T-helper 1 cell treated with Interleukin-12 subunit alpha and Interleukin-12 subunit beta and Interleukin-4 antibody, amounts not matched to agents 30 μg/mL and 1 μg/mL, for 36 hours (primary cell): ENCODE data around the gene RAD51AP2.

Experiments
- H3K27ac Mint-ChIP-seq: one replicate; pipeline ENCODE4 v1.8.0; 2021; ENCODE audit warnings: mild to moderate bottlenecking, mixed read lengths
- H3K27me3 Mint-ChIP-seq: one replicate; pipeline ENCODE4 v1.8.0; 2021; ENCODE audit warnings: low read depth, mixed read lengths
- H3K36me3 Mint-ChIP-seq: one replicate; pipeline ENCODE4 v1.8.0; 2021; ENCODE audit warnings: low read depth, mixed read lengths
- H3K4me1 Mint-ChIP-seq: one replicate; pipeline ENCODE4 v1.8.0; 2021; ENCODE audit warnings: low read depth, mixed read lengths
- H3K4me3 Mint-ChIP-seq: one replicate; pipeline ENCODE4 v1.8.0; 2021; ENCODE audit warnings: mild to moderate bottlenecking, moderate library complexity, mixed read lengths
- H3K9me3 Mint-ChIP-seq: one replicate; pipeline ENCODE4 v1.8.0; 2021; ENCODE audit warnings: mixed read lengths

The RAD51AP2 gene

GRCh38 chr2:17541531-17541950 is 23.3 kb upstream of the RAD51AP2 start:
- H3K4me1 Mint-ChIP-seq: no peaks in the 10 kb centered on the region
- H3K27me3 Mint-ChIP-seq: peaks cover 63% of the 10 kb centered on the region
- H3K9me3 Mint-ChIP-seq: peaks cover 4% of the 10 kb centered on the region
- H3K4me3 Mint-ChIP-seq: no peak overlapping the region
- no peak overlapping the region for H3K27ac Mint-ChIP-seq
- H3K36me3 Mint-ChIP-seq: no peaks in the 10 kb centered on the region

DNA sequence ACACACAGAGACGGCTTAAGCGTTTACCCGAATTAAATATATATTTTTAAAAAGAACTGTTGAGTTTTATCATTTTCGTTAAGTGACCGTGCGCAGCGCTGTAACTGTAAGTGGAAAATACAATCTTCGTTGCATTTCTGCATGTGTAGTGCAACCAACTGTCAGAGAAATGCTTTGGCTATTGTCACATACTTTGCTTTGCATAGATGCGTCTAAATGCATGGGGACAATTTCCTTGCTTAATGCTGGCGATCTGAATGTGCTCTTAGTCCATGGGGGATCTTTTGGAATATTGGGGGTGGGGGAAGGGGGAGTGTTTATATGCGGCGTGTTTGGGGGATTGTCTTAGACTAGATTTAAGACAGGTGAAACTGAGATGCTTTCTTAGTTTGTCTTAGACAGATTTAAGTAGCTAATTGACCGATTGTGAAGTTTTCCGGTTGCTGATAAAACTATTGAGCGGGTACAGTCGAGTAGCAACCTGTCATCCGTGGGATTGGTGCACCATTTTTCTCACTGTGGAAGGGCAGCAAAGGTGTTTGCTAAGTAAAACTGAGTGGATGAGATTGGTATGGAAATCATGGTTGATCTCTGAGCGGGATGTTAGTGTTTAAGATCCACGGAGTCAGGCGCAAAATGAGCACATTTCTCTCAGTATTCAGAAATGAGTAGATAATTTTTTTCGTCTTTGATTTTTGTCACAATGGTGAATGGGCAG is 22.7 kb upstream of the RAD51AP2 start:
- peaks cover 65% of the 10 kb centered on the region for H3K27me3 Mint-ChIP-seq
- H3K27ac Mint-ChIP-seq: peak overlapping the region; percentile 56
- no peaks in the 10 kb centered on the region for H3K36me3 Mint-ChIP-seq
- no peak overlapping the region for H3K4me3 Mint-ChIP-seq
- H3K4me1 Mint-ChIP-seq: no peaks in the 10 kb centered on the region
- H3K9me3 Mint-ChIP-seq: peaks cover 4% of the 10 kb centered on the region

DNA sequence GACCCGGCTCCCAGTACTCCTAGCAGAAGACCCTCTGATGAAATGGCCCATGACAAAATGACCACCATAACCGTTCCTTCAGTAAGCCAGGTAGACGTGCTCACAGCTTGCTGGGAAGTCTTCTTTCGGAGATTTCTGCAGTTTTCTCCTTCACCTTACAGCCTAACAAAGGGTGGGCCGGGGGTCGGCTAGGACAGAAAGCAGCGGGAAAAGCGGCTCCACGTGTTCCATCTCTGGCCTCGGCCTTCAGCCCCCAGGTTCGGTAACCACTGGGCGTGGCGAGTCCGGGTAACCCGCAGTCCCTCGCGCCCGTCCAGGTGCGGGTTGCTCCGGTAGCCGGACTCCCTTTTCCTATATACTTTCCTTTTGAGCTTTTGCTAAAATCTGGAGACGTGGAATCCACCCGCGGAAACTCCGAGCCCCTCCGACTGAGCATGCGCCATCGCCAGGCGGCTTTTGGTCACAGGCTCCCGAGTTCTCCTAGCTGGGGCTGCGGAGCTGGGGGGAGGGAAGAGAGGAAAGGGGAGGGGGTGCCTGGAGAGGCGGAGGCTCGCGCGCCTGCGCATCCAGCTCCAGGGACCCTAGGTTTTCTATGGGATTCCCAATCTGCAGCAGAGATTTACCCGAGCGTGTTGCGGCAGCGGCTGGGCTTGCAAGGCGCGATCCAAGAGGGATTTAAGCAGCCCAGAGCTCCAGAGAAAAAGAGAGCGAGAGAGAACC is 22.0 kb upstream of the RAD51AP2 start, which contains the start of gene VSNL1:
Gene VSNL1 (plus strand): TSS at position 604 of the 720 bp plus-strand sequence. CDS start 51,379 bp downstream, outside the sequence.
- Mint-ChIP-seq H3K36me3 (no peaks in the 10 kb centered on the region), H3K27ac (peak within 1 kb of the TSS; percentile 56), H3K4me1 (no peaks in the 10 kb centered on the region), H3K27me3 (peaks cover 68% of the 10 kb centered on the region), H3K4me3 (no peak within 1 kb of the TSS), H3K9me3 (peaks cover 4% of the 10 kb centered on the region)

DNA sequence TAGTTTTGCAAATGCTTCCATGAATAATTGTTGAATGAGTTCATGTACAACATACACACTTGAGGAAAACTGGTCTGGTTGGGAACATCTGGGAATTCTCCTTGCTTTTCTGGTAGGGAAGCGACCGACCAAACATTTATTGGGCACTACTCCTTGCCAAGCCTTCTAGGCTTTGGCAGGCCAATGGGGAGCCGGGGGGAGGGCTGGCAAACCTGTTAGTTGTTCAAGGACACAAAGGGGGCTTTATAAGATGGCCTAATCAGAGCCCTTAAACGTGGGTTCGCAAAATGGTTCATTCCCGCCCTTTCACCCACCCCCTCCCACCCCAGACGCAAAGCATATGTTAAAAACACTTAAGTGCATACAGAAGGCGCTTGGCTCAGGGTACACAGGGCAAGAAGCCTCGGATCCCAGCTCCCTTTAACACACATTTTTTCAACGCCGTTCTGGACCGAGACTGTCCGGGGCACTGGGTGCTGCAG is 21.4 kb upstream of the RAD51AP2 start:
- no peak overlapping the region for H3K4me3 Mint-ChIP-seq
- H3K9me3 Mint-ChIP-seq: peaks cover 4% of the 10 kb centered on the region
- H3K27me3 Mint-ChIP-seq: peaks cover 71% of the 10 kb centered on the region
- H3K27ac Mint-ChIP-seq: no peak overlapping the region
- H3K36me3 Mint-ChIP-seq: no peaks in the 10 kb centered on the region
- H3K4me1 Mint-ChIP-seq: no peaks in the 10 kb centered on the region

DNA sequence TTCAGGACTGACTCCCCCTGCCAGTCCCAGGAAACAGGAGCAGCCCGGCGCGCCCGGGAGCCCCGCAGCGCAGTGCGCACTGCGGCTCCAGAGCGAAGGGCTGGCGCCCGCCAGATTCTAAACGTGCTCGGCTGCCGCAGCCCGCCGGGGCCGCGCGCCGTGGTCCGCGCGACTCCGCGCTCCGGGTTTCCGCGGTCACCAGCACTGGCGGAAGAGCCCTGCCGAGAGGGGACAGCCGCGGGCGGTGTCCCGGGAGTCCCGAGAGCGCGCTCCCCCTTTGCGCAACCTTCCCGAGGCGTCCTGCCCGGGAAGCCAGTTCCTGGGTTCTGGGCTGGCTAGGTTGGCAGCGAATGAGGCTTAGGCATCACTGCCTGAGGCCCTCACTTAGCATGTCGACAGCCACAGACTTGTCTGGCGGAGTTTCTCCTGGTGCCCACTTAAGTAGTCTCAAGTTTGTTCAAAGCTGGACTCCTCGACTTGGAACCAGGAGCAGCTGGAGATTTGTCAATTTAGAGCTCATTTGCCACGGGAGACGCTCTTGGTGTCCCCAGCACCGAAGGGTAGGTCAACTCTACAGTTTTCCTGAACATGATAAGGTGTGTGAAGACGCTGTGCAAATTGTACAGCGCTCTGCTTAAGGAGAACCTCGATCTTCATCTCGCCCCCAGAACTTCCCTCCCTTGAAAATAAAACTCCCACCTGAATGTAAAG is 20.8 kb upstream of the RAD51AP2 start:
- no peaks in the 10 kb centered on the region for H3K4me1 Mint-ChIP-seq
- no peak overlapping the region for H3K4me3 Mint-ChIP-seq
- H3K9me3 Mint-ChIP-seq: peaks cover 4% of the 10 kb centered on the region
- peaks cover 67% of the 10 kb centered on the region for H3K27me3 Mint-ChIP-seq
- H3K27ac Mint-ChIP-seq: no peak overlapping the region
- no peaks in the 10 kb centered on the region for H3K36me3 Mint-ChIP-seq

- H3K9me3 Mint-ChIP-seq: peaks cover 4% of the 10 kb centered on the region
- H3K27me3 Mint-ChIP-seq: peaks cover 61% of the 10 kb centered on the region
- H3K4me1 Mint-ChIP-seq: no peaks in the 10 kb centered on the region
- no peak overlapping the region for H3K27ac Mint-ChIP-seq
- no peaks in the 10 kb centered on the region for H3K36me3 Mint-ChIP-seq
- no peak overlapping the region for H3K4me3 Mint-ChIP-seq
These were observed 20.0 kb upstream of the RAD51AP2 start for GRCh38 chr2:17538022-17538843.

DNA sequence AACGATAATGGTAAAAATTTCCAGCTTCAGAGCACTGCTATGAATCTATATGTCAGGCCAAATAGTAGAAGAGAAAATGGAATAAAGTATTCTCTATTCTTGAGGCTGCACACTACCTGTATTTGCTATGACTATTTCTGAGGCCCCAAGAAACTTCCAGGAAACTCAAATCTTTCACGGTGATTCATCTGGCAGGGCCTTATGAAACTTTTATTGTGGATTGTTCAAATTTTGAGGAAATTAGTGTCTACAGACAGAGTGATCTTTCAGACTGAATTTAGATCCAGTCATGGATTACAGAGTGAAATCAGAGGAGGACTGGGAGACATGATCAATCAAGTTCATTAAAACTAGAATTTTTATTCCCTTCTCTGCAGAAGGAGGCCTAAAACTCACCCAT is 18.2 kb upstream of the RAD51AP2 start:
- no peaks in the 10 kb centered on the region for H3K4me1 Mint-ChIP-seq
- no peak overlapping the region for H3K27ac Mint-ChIP-seq
- no peaks in the 10 kb centered on the region for H3K36me3 Mint-ChIP-seq
- H3K27me3 Mint-ChIP-seq: peaks cover 47% of the 10 kb centered on the region
- H3K9me3 Mint-ChIP-seq: peaks cover 1% of the 10 kb centered on the region
- H3K4me3 Mint-ChIP-seq: no peak overlapping the region

- Mint-ChIP-seq H3K9me3 (no peaks in the 10 kb centered on the region), H3K4me3 (no peak overlapping the region), H3K36me3 (no peaks in the 10 kb centered on the region), H3K27me3 (peaks cover 22% of the 10 kb centered on the region), H3K4me1 (no peaks in the 10 kb centered on the region), H3K27ac (no peak overlapping the region)
These were observed 15.3 kb upstream of the RAD51AP2 start for GRCh38 chr2:17533546-17533945.

DNA sequence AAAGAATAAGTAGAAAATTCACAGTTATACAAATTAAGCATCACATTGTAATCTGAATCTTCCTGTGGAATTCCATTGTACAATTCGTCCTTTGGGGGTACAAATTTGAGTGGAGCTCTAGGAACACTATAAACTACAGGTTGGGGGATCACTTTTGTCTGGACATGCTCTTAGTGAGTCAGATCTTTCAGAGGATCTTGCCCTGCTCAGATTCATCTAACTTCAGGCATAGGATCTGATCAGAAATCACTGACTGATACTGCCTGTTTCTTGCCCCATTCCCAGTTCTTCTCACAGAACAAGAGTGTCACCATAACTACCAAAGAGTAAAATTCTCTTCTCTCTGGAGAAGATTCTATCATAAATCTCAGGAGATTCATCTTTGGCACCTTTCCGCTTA is 11.5 kb upstream of the RAD51AP2 start:
- Mint-ChIP-seq H3K27me3 (no peaks in the 10 kb centered on the region), H3K4me3 (no peak overlapping the region), H3K4me1 (no peaks in the 10 kb centered on the region), H3K9me3 (no peaks in the 10 kb centered on the region), H3K27ac (no peak overlapping the region), H3K36me3 (no peaks in the 10 kb centered on the region)

- H3K4me1 Mint-ChIP-seq: peaks cover 2% of the 10 kb centered on the region
- no peaks in the 10 kb centered on the region for H3K36me3 Mint-ChIP-seq
- H3K4me3 Mint-ChIP-seq: no peak overlapping the region
- H3K27ac Mint-ChIP-seq: no peak overlapping the region
- peaks cover 39% of the 10 kb centered on the region for H3K27me3 Mint-ChIP-seq
- H3K9me3 Mint-ChIP-seq: no peaks in the 10 kb centered on the region
These were observed 4.1 kb upstream of the RAD51AP2 start for GRCh38 chr2:17522303-17522702.

GRCh38 chr2:17521621-17522020 is 3.4 kb upstream of the RAD51AP2 start:
- Mint-ChIP-seq H3K36me3 (no peaks in the 10 kb centered on the region), H3K4me3 (no peak overlapping the region), H3K4me1 (peaks cover 2% of the 10 kb centered on the region), H3K27me3 (peaks cover 43% of the 10 kb centered on the region), H3K9me3 (no peaks in the 10 kb centered on the region), H3K27ac (no peak overlapping the region)

- Mint-ChIP-seq H3K4me1 (peaks cover 2% of the 10 kb centered on the region), H3K27me3 (peaks cover 46% of the 10 kb centered on the region), H3K4me3 (no peak overlapping the region), H3K36me3 (no peaks in the 10 kb centered on the region), H3K9me3 (no peaks in the 10 kb centered on the region), H3K27ac (no peak overlapping the region)
These were observed 2.5 kb upstream of the RAD51AP2 start for GRCh38 chr2:17520761-17521160.

GRCh38 chr2:17519486-17519885 is 1.2 kb upstream of the RAD51AP2 start:
- H3K4me3 Mint-ChIP-seq: no peak overlapping the region
- H3K9me3 Mint-ChIP-seq: no peaks in the 10 kb centered on the region

More at GRCh38 chr2:17519486-17519885, 1.2 kb upstream of the RAD51AP2 start:
- Mint-ChIP-seq H3K27ac (no peak overlapping the region), H3K27me3 (peaks cover 49% of the 10 kb centered on the region), H3K36me3 (no peaks in the 10 kb centered on the region), H3K4me1 (peaks cover 2% of the 10 kb centered on the region)
